ENCODE measurements around the gene FAM200A. TPM values are rescaled to one million over a fixed set of nuclear protein-coding genes. Genes with fewer than 3 reads are reported as not detected.
"Not testable (repeated sequence)": the region's sequence is repeated elsewhere in the genome, so short reads cannot be mapped to it uniquely, and the experiment has no call there.

Gene FAM200A
- total and polyA plus RNA-seq, 2 donors: 4.4 to 14.8 TPM

DNA sequence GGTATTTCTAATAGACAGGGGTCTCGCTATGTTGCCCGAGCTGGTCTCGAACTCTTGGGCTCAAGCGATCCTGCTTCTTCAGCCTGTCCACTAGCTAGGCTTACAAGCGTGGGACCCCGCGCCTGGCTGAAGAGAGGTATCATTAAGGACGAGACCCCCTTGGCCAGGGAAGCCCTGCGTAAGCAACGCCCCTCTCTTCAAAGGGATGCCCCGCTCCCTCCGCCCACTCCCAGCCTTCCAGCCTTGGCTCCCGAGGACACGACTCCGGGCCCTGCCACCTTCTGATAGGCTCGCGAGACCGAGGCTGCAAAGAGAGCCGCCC is 47.7 kb downstream of the FAM200A start:
- Histone ChIP-seq H3K27ac (ENCODE audit: low read depth) (peak overlapping the region; percentile 96), H3K4me1 (ENCODE audit: insufficient read depth) (peaks cover 5% of the 10 kb centered on the region), H3K4me3 (ENCODE audit: low read depth, low read length) (peak overlapping the region; percentile 69), H3K36me3 (ENCODE audit: insufficient read depth) (no peaks in the 10 kb centered on the region)
- 7% methylated on average over 19 of the region's 19 CpGs for WGBS
- DNase-seq (ENCODE audit: extremely low spot score): no peak

GRCh38 chr7:99501236-99501635 is 50.7 kb downstream of the FAM200A start:
- H3K27ac ChIP-seq (ENCODE audit: low read depth); H3K4me1 ChIP-seq (ENCODE audit: insufficient read depth); H3K4me3 ChIP-seq (ENCODE audit: low read depth, low read length); H3K36me3 ChIP-seq (ENCODE audit: insufficient read depth); DNase-seq (ENCODE audit: extremely low spot score): not testable (repeated sequence)
- 93% methylated on average over 12 of the region's 12 CpGs for WGBS

DNA sequence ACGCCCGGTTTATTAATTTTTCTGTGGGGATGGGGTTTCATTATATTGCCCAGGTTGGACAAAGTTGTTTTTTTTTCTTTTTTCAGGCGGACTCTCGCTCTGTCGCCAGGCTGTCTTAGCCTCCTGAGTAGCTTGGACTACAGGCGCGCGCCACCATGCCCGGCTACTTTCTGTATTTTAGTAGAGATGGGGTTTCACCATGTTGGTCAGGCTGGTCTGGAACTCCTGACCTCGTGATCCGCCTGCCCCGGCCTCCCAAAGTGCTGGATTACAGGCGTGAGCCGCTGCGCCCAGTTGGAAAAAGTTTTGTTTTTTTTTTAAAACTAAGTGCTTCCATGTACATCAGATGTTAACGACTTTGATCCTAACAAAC is 51.3 kb downstream of the FAM200A start:
- Histone ChIP-seq H3K4me1 (ENCODE audit: insufficient read depth) (peaks cover 3% of the 10 kb centered on the region), H3K36me3 (ENCODE audit: insufficient read depth) (no peaks in the 10 kb centered on the region), H3K4me3 (ENCODE audit: low read depth, low read length) (peak overlapping the region; percentile 88), H3K27ac (ENCODE audit: low read depth) (no peak overlapping the region)
- DNase-seq (ENCODE audit: extremely low spot score): no peak
- WGBS: 52% methylated on average over 16 of the region's 16 CpGs

GRCh38 chr7:99499721-99500636 is 51.9 kb downstream of the FAM200A start, which contains the start of gene ZNF394:
Gene ZNF394, minus strand, starts transcription at chr7:99500281. Its CDS starts 188 bp downstream, at chr7:99500093.
- H3K27ac ChIP-seq (ENCODE audit: low read depth): peak within 1 kb of the TSS; percentile 95
- H3K4me3 ChIP-seq (ENCODE audit: low read depth, low read length): peak within 1 kb of the TSS; percentile 88
- peaks cover 3% of the 10 kb centered on the region for H3K4me1 ChIP-seq (ENCODE audit: insufficient read depth)
- DNase-seq (ENCODE audit: extremely low spot score): peak; percentile 89
- H3K36me3 ChIP-seq (ENCODE audit: insufficient read depth): no peaks in the 10 kb centered on the region
- WGBS: under 1% methylated on average over 68 of the region's 68 CpGs

GRCh38 chr7:99499371-99499720 is 52.6 kb downstream of the FAM200A start:
- Histone ChIP-seq H3K27ac (ENCODE audit: low read depth) (peak overlapping the region; percentile 95), H3K36me3 (ENCODE audit: insufficient read depth) (no peaks in the 10 kb centered on the region), H3K4me1 (ENCODE audit: insufficient read depth) (peaks cover 3% of the 10 kb centered on the region), H3K4me3 (ENCODE audit: low read depth, low read length) (peak overlapping the region; percentile 88)
- DNase-seq (ENCODE audit: extremely low spot score): no peak
- whole genome bisulfite sequencing: under 1% methylated on average over 14 of the region's 14 CpGs

DNA sequence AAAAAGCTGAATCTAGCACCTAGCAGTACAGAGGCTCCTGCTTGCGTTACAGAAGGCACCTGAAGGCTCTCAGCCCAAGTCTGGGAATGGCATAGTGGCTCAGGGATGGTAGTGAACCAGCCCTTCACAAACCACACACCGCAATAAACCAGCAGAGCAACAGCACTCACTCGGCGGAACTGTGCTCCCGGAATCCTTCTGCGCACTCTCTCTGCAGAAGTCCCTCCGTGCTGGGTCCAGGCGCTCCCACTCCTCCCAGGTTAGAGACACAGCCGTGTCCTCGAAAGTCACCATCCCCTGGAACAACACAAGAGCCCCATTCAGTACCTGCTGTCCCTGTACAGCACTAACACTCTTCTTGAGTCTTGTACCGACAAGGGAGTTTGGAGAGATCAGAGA is 53.4 kb downstream of the FAM200A start:
- 70% methylated on average over 11 of the region's 11 CpGs for WGBS
- Histone ChIP-seq H3K36me3 (ENCODE audit: insufficient read depth) (peaks cover 6% of the 10 kb centered on the region), H3K4me1 (ENCODE audit: insufficient read depth) (peaks cover 3% of the 10 kb centered on the region), H3K4me3 (ENCODE audit: low read depth, low read length) (peak overlapping the region; percentile 88), H3K27ac (ENCODE audit: low read depth) (no peak overlapping the region)
- no peak for DNase-seq (ENCODE audit: extremely low spot score)

DNA sequence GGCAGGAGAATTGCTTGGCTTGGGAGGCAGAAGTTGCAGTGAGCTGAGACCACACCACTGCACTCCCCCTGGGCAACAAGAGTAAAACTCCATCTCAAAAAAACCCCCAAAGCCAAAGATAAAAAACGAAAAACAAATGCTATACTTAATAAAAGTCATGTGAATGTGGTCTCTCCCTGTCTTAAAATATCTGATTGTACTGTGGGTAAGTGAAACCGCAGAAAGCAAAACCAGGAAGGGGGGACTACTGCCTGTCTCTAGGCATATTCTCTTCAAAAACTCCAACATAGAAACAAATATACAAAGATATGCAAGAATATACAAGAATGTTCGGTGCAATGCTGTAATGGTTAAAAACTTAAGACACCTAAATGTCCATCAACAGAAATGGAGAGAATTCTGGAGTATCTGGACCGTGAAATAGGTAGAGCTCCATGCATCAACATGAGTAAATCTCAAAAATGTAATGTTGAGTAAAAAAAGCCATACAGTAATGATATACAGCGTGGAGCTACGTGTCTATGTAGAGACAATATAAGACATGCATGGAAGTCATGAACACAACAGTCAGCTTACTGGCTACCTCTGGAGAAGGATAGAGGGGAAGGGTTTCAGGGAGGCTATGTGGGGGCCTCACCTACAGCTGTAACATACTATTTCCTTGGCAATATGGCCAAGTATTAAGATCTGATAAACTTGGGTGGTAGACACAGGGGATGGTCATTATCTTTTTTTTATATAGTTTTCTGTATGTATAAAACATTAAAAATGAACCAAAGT is 54.0 kb downstream of the FAM200A start:
- Histone ChIP-seq H3K36me3 (ENCODE audit: insufficient read depth) (peaks cover 6% of the 10 kb centered on the region), H3K27ac (ENCODE audit: low read depth) (no peak overlapping the region), H3K4me1 (ENCODE audit: insufficient read depth) (peaks cover 3% of the 10 kb centered on the region), H3K4me3 (ENCODE audit: low read depth, low read length) (peak overlapping the region; percentile 88)
- 81% methylated on average over 6 of the region's 6 CpGs for WGBS
- DNase-seq (ENCODE audit: extremely low spot score): no peak

Other genes starting within 250 kb of the FAM200A start
- 68.9 TPM for gene ARPC1A, start 226.2 kb downstream of the FAM200A start, total RNA-seq
- 99.2 TPM for gene ARPC1A, start 226.2 kb downstream of the FAM200A start, polyA plus RNA-seq
- gene ARPC1B, start 177.4 kb downstream of the FAM200A start, total RNA-seq: 84.4 TPM
- gene ARPC1B, start 177.4 kb downstream of the FAM200A start, polyA plus RNA-seq: 184 TPM
- gene PDAP1, start 143.5 kb downstream of the FAM200A start, total RNA-seq: 11.4 TPM
- gene PDAP1, start 143.5 kb downstream of the FAM200A start, polyA plus RNA-seq: 215 TPM
- gene BUD31, start 143.1 kb downstream of the FAM200A start, total RNA-seq: 43.8 TPM
- gene BUD31, start 143.1 kb downstream of the FAM200A start, polyA plus RNA-seq: 84.2 TPM
- gene PTCD1, start 113.3 kb downstream of the FAM200A start, total RNA-seq: 4.3 TPM
- gene PTCD1, start 113.3 kb downstream of the FAM200A start, polyA plus RNA-seq: 5.8 TPM
- 15.6 TPM for gene CPSF4, start 113.2 kb downstream of the FAM200A start, total RNA-seq
- 26.4 TPM for gene CPSF4, start 113.2 kb downstream of the FAM200A start, polyA plus RNA-seq
- 175 TPM for gene ATP5MF, start 85.9 kb downstream of the FAM200A start, total RNA-seq
- 492 TPM for gene ATP5MF, start 85.9 kb downstream of the FAM200A start, polyA plus RNA-seq
- gene ZNF789, start 79.2 kb downstream of the FAM200A start, total RNA-seq: 22.2 TPM
- gene ZNF789, start 79.2 kb downstream of the FAM200A start, polyA plus RNA-seq: 5.1 TPM
- gene ZNF394, start 51.8 kb downstream of the FAM200A start, total RNA-seq: 38.8 TPM
- gene ZNF394, start 51.8 kb downstream of the FAM200A start, polyA plus RNA-seq: 17.3 TPM
- 14.6 TPM for gene ZKSCAN5, start 47.5 kb downstream of the FAM200A start, total RNA-seq
- gene ZKSCAN5, start 47.5 kb downstream of the FAM200A start, polyA plus RNA-seq: 6.7 TPM
- gene ZNF655, start 6.5 kb upstream of the FAM200A start, total RNA-seq: 127 TPM
- gene ZNF655, start 6.5 kb upstream of the FAM200A start, polyA plus RNA-seq: 52.0 TPM
- 1.1 TPM for gene TMEM225B, start 46.2 kb upstream of the FAM200A start, total RNA-seq
- 1.1 TPM for gene TMEM225B, start 46.2 kb upstream of the FAM200A start, polyA plus RNA-seq
- gene ZSCAN25, start 64.8 kb upstream of the FAM200A start, total RNA-seq: 12.7 TPM
- gene ZSCAN25, start 64.8 kb upstream of the FAM200A start, polyA plus RNA-seq: 7.9 TPM
- gene CYP3A5, start 127.9 kb upstream of the FAM200A start, total RNA-seq: 29.9 TPM
- 7.1 TPM for gene CYP3A5, start 127.9 kb upstream of the FAM200A start, polyA plus RNA-seq
- 0.21 TPM for gene CYP3A7, start 183.1 kb upstream of the FAM200A start, total RNA-seq
- gene CYP3A7, start 183.1 kb upstream of the FAM200A start, polyA plus RNA-seq: 0.06 TPM
- not detected for gene CYP3A4, start 232.1 kb upstream of the FAM200A start, total RNA-seq
- gene CYP3A4, start 232.1 kb upstream of the FAM200A start, polyA plus RNA-seq: 0.79 TPM